HFFc6 (cell line): ENCODE measurements around the gene ALG8. TPM values are rescaled to one million over a fixed set of nuclear protein-coding genes. Genes with fewer than 3 reads are reported as not detected.

Source experiments
- DNase-seq: peaks from one replicate; pipeline ENCODE4 v3.0.0-alpha.2; 2018
- H3K27ac Mint-ChIP-seq: 2 replicates; pipeline ENCODE4 v1.8.0; 2020; ENCODE audit warnings: mild to moderate bottlenecking, mixed read lengths
- H3K27me3 Mint-ChIP-seq: 2 replicates; pipeline ENCODE4 v1.8.0; 2021; ENCODE audit warnings: mild to moderate bottlenecking, moderate library complexity, mixed read lengths; ENCODE audit not compliant: insufficient read depth
- H3K36me3 Mint-ChIP-seq: 2 replicates; pipeline ENCODE4 v1.8.0; 2021; ENCODE audit warnings: low read depth, mixed read lengths
- H3K4me1 Mint-ChIP-seq: 2 replicates; pipeline ENCODE4 v1.8.0; 2020; ENCODE audit warnings: low read depth, mixed read lengths
- H3K4me3 Mint-ChIP-seq: 2 replicates; pipeline ENCODE4 v1.8.0; 2020; ENCODE audit warnings: mild to moderate bottlenecking, moderate library complexity, mixed read lengths
- H3K9me3 Mint-ChIP-seq: 2 replicates; pipeline ENCODE4 v1.8.0; 2020; ENCODE audit warnings: mild to moderate bottlenecking, mixed read lengths
- total RNA-seq, 6 experiments: library from RNA; stranded (reverse); fragmentation: NEBNext Ultra II Directional; extraction: Animal tissue kit (Norgen Biotek cat#: 25700); gene quantifications; 2 replicates in 1 of 6; 3 replicates in 5 of 6; pipeline ENCODE4 v1.2.3, GENCODE V29; 2021
- TF ChIP-seq, protein P1 (sequence below): fragments of 200-600 bp; sonication (generic); IDR thresholded peaks from 2 replicates; pipeline ENCODE4 v1.5.0; 2021; ENCODE audit warnings: antibody characterized with exemption, mild to moderate bottlenecking

ALG8 gene
- total RNA-seq, 6 experiments from 2014 or later = 62.0 to 84.0 (median 69.8) TPM

DNA sequence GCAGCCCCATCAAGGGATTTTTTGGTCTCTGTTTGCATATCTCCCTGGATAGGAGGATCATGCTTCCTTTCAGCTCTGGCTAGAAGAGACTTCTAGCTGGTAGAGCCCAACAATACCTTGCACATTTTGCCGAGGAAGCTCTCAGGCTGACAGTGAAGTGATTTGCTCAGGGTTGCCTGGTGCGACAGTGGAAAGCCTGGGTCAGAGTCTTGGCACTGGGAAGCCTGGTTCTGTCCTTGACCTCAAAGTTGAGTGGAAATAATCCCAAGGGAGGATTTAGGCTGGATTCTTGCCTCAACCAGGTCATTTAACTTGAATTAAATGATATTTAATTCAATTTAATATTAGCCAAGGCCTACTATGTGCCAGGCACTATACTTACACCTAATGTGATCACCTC is 24.4 kb upstream of the ALG8 start:
- TF ChIP-seq, protein P1, sequence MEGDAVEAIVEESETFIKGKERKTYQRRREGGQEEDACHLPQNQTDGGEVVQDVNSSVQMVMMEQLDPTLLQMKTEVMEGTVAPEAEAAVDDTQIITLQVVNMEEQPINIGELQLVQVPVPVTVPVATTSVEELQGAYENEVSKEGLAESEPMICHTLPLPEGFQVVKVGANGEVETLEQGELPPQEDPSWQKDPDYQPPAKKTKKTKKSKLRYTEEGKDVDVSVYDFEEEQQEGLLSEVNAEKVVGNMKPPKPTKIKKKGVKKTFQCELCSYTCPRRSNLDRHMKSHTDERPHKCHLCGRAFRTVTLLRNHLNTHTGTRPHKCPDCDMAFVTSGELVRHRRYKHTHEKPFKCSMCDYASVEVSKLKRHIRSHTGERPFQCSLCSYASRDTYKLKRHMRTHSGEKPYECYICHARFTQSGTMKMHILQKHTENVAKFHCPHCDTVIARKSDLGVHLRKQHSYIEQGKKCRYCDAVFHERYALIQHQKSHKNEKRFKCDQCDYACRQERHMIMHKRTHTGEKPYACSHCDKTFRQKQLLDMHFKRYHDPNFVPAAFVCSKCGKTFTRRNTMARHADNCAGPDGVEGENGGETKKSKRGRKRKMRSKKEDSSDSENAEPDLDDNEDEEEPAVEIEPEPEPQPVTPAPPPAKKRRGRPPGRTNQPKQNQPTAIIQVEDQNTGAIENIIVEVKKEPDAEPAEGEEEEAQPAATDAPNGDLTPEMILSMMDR = no peak
- no peak for DNase-seq
- no peaks in the 10 kb centered on the region for H3K36me3 Mint-ChIP-seq

DNA sequence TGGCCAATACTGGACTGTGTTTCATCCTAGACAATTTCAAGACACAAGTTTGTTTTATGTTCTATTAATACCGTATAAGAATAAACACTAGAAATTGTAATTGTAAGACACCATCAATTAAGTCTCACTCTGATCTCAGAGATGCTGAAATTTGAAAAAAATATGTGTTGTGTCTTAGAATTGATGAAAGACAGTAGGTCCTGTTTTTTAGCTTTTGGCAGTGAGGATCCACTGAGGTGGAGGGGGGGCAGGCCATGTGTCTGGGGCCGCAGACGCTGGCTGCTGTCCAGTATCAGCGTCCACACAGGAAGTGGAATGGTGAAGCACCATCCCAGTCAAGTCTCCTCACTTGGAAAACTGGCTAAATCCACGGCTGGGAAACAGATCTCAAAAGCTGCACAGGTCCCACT is 22.5 kb upstream of the ALG8 start:
- Mint-ChIP-seq H3K27me3 (peaks cover 5% of the 10 kb centered on the region), H3K4me1 (no peaks in the 10 kb centered on the region; the same call in none of the 2 replicates), H3K36me3 (no peaks in the 10 kb centered on the region), H3K9me3 (no peaks in the 10 kb centered on the region), H3K27ac (no peak overlapping the region), H3K4me3 (no peak overlapping the region)
- no peak for DNase-seq
- TF ChIP-seq, protein P1 = no peak

More for the DNA sequence above, 24.4 kb upstream of the ALG8 start:
- Mint-ChIP-seq H3K27me3 (peaks cover 4% of the 10 kb centered on the region), H3K9me3 (no peaks in the 10 kb centered on the region), H3K4me3 (no peak overlapping the region), H3K27ac (no peak overlapping the region), H3K4me1 (peaks cover 15% of the 10 kb centered on the region)

DNA sequence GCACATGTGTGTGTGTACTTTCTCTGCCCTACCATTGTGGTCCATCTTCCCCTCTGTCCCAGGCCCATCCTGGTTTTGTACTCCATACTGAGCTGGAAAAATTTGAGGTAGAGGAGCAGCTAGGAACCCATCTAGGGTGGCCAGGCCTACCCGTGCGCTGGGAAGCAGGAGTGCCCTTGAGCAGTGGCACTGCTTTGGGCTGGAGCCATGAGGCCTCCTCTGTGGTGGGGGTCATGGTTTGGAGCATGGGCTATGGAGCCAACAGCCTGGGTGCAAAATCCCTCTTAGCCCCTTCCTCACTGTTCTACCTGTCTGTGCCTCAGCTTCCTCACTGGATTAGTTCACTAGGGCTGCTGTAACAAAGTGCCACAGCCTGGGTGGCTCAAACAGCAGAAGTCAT is 21.9 kb upstream of the ALG8 start:
- no peaks in the 10 kb centered on the region for H3K9me3 Mint-ChIP-seq
- TF ChIP-seq, protein P1 = no peak
- DNase-seq = no peak
- no peaks in the 10 kb centered on the region for H3K36me3 Mint-ChIP-seq
- peaks cover 5% of the 10 kb centered on the region for H3K27me3 Mint-ChIP-seq
- H3K4me1 Mint-ChIP-seq = no peaks in the 10 kb centered on the region; the same call in 1 of the 2 replicates
- H3K27ac Mint-ChIP-seq = no peak overlapping the region
- H3K4me3 Mint-ChIP-seq = no peak overlapping the region

DNA sequence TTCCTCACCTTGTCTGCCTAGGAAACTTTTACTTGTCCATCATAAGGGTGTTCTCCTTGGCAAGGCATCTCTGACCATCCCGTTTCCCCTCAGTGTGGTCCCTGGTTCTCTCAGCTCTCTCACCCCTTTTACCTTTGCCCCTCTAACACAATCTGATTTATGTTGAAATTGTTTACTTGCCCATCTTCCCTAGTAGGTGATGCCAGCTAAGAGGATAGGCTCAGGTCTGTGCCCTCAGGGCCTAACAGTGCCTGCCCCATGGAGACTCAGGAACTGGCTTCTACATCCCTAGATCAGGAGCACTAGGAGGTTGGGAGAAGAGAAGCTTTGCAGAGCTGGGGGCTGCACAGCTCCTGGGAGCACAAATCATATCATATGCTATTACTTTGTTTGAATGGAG is 21.1 kb upstream of the ALG8 start:
- no peak overlapping the region for H3K4me3 Mint-ChIP-seq
- no peaks in the 10 kb centered on the region for H3K9me3 Mint-ChIP-seq
- H3K27me3 Mint-ChIP-seq = peaks cover 5% of the 10 kb centered on the region
- TF ChIP-seq, protein P1 = no peak
- no peaks in the 10 kb centered on the region for H3K36me3 Mint-ChIP-seq
- H3K27ac Mint-ChIP-seq = no peak overlapping the region
- no peaks in the 10 kb centered on the region; the same call in 1 of the 2 replicates for H3K4me1 Mint-ChIP-seq
- DNase-seq = no peak

DNA sequence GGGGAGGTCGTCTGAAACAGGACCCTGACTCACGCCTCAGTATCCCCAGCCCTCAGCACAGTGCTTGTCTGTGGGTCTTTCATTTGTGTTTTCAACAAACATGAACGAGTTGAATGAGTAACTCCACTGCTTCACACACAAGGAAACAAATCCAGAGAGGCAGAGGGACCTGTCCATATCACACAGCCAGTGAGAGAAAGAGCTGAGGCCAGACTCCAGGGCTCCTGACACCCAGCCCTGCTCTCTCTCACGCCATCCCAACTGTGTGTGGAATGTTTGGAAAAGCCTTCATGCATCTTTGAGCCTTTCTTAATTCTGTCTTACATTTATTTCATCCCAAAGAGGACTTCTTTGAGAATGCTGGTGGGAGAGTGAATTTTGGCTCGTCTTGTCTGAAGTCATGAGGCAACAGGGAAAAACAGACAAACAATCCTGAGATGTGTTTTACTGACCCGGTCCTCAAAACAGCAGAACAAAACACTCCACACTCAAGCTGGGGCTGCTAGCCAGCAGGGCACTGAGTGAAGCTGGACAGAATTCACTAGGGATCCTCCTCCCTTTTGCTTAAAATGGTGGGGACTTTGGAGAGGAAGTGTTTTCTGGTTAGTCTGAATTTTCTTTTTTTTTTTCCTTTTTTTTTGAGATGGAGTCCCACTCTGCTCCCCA is 19.7 kb upstream of the ALG8 start:
- no peak for DNase-seq

More for the DNA sequence above, 19.7 kb upstream of the ALG8 start:
- Mint-ChIP-seq H3K27ac (no peak overlapping the region), H3K36me3 (no peaks in the 10 kb centered on the region), H3K27me3 (peaks cover 4% of the 10 kb centered on the region), H3K9me3 (no peaks in the 10 kb centered on the region), H3K4me1 (no peaks in the 10 kb centered on the region; the same call in 1 of the 2 replicates), H3K4me3 (no peak overlapping the region)
- TF ChIP-seq, protein P1 = no peak
